ENCODE data around the gene IKBKE.
"Not testable (repeated sequence)": the region's sequence is repeated elsewhere in the genome, so short reads cannot be mapped to it uniquely, and the experiment has no call there.

Gene IKBKE

GRCh38 chr1:206478746-206479145 is 8.5 kb downstream of the IKBKE start:
- TF ChIP-seq CTCF (conservative IDR thresholded peaks at IDR 0.05) (no peak), ZFX (IDR thresholded peaks at IDR 0.05) (no peak)
- H3K27ac ChIP-seq, result peak overlapping the region; percentile 23

- peak overlapping the region; percentile 23 for H3K27ac ChIP-seq
These were observed 9.2 kb downstream of the IKBKE start for GRCh38 chr1:206479183-206480125.

GRCh38 chr1:206480211-206480610 is 9.9 kb downstream of the IKBKE start:
- no peak for TF ChIP-seq ZFX (IDR thresholded peaks at IDR 0.05)
- TF ChIP-seq CTCF (conservative IDR thresholded peaks at IDR 0.05), result no peak
- H3K27ac ChIP-seq, result no peak overlapping the region

More at GRCh38 chr1:206479183-206480125, 9.2 kb downstream of the IKBKE start:
- TF ChIP-seq CTCF (conservative IDR thresholded peaks at IDR 0.05), result peak; percentile 89
- TF ChIP-seq ZFX (IDR thresholded peaks at IDR 0.05), result no peak

- no peak for TF ChIP-seq CTCF (conservative IDR thresholded peaks at IDR 0.05)
- H3K27ac ChIP-seq, result no peak overlapping the region
These were observed 12.3 kb downstream of the IKBKE start for GRCh38 chr1:206482611-206483010.

GRCh38 chr1:206483864-206484263 is 13.6 kb downstream of the IKBKE start:
- H3K27ac ChIP-seq, result not testable (repeated sequence)

GRCh38 chr1:206484901-206485300 is 14.6 kb downstream of the IKBKE start:
- TF ChIP-seq ZFX (IDR thresholded peaks at IDR 0.05) (no peak), CTCF (conservative IDR thresholded peaks at IDR 0.05) (no peak)
- H3K27ac ChIP-seq, result no peak overlapping the region

- TF ChIP-seq ZFX (IDR thresholded peaks at IDR 0.05) (no peak), CTCF (conservative IDR thresholded peaks at IDR 0.05) (no peak)
- no peak overlapping the region for H3K27ac ChIP-seq
These were observed 16.9 kb downstream of the IKBKE start for GRCh38 chr1:206486995-206487788.
